Activated B cell treated with CpG ODN at 0.5 μM for 24 hours (primary cell): ENCODE results near the gene PAM16. TPM values are rescaled to one million over a fixed set of nuclear protein-coding genes. Genes with fewer than 3 reads are reported as not detected.
A peak's percentile ranks its signal among the peaks of the same experiment; 100 is the strongest.

Experiments
- ATAC-seq: fragments of 200-7000 bp; cut with Tn5 transposase; one replicate; pipeline ENCODE4 v1.10.0; 2021; ENCODE audit warnings: low read depth, mild to moderate bottlenecking, moderate library complexity
- CTCF ChIA-PET: fragments of 350-600 bp; sonication (Branson Sonifier 250); formaldehyde crosslinking; loops from one replicate; lab custom pipeline; 2021; ENCODE audit warnings: antibody characterized with exemption; lab: Charles Lee
- POLR2A ChIA-PET: fragments of 350-600 bp; sonication (Branson Sonifier 250); formaldehyde crosslinking; loops from one replicate; lab custom pipeline; 2021; ENCODE audit warnings: antibody characterized with exemption; lab: Charles Lee
- DNase-seq: peaks from one replicate; pipeline ENCODE4 v3.0.0; 2022
- H3K27ac Mint-ChIP-seq: one replicate; pipeline ENCODE4 v1.8.0; 2020; ENCODE audit warnings: mixed read lengths
- H3K27me3 Mint-ChIP-seq: one replicate; pipeline ENCODE4 v1.8.0; 2021; ENCODE audit warnings: mixed read lengths
- H3K36me3 Mint-ChIP-seq: one replicate; pipeline ENCODE4 v1.8.0; 2021; ENCODE audit warnings: low read depth, mixed read lengths
- H3K4me1 Mint-ChIP-seq: one replicate; pipeline ENCODE4 v1.8.0; 2021; ENCODE audit warnings: mixed read lengths
- H3K4me3 Mint-ChIP-seq: one replicate; pipeline ENCODE4 v1.8.0; 2020; ENCODE audit warnings: mild to moderate bottlenecking, mixed read lengths
- H3K9me3 Mint-ChIP-seq: one replicate; pipeline ENCODE4 v1.8.0; 2020; ENCODE audit warnings: mixed read lengths
- CTCF ChIP-seq: fragments of 200-600 bp; IDR thresholded peaks from one replicate; pipeline ENCODE4 v1.8.0; 2022; ENCODE audit warnings: antibody characterized with exemption, mild to moderate bottlenecking
- intact Hi-C: fragments of 100-400 bp; cut with micrococcal nuclease; formaldehyde crosslinking; loops from one replicate; pipeline ENCODE4 v1.15.1; 2024
- total RNA-seq: library from RNA; stranded (reverse); gene quantifications from 2 replicates; pipeline ENCODE4 v1.2.3, GENCODE V29; 2022

Gene PAM16
- total RNA-seq, 1 donor from 2014 or later, result 58.1 TPM

- intact Hi-C loops, result no loop called here
- no peak overlapping the region for H3K4me3 Mint-ChIP-seq
- CTCF ChIA-PET, result interaction anchor here (1.2 kb wide), 1 partner anchor 9 kb away, joined by 8 read pairs; no protein-coding TSS in a partner anchor
- TF ChIP-seq CTCF, result no peak
- POLR2A ChIA-PET, result no interaction called here
- H3K27ac Mint-ChIP-seq, result no peak overlapping the region
- ATAC-seq, result no peak
- no peaks in the 10 kb centered on the region for H3K36me3 Mint-ChIP-seq
- H3K9me3 Mint-ChIP-seq, result no peaks in the 10 kb centered on the region
- DNase-seq, result no peak
- H3K4me1 Mint-ChIP-seq, result peaks cover 18% of the 10 kb centered on the region
- peaks cover 15% of the 10 kb centered on the region for H3K27me3 Mint-ChIP-seq
Measured at GRCh38 chr16:4318451-4318910, 32.6 kb downstream of the PAM16 start.

- H3K36me3 Mint-ChIP-seq, result no peaks in the 10 kb centered on the region
- no peak for TF ChIP-seq CTCF
- no peaks in the 10 kb centered on the region for H3K9me3 Mint-ChIP-seq
- POLR2A ChIA-PET, result interaction anchor here (1.3 kb wide), 1 partner anchor 9 kb away, joined by 3 read pairs; no protein-coding TSS in a partner anchor
- intact Hi-C loops, result no loop called here
- peak overlapping the region; percentile 46 for H3K4me3 Mint-ChIP-seq
- CTCF ChIA-PET, result interaction anchor here (1.0 to 1.2 kb wide), 2 partner anchors 8 to 10 kb away, joined by 3 to 8 read pairs; no protein-coding TSS in a partner anchor
- H3K4me1 Mint-ChIP-seq, result peaks cover 18% of the 10 kb centered on the region
- ATAC-seq, result no peak
- H3K27me3 Mint-ChIP-seq, result peaks cover 15% of the 10 kb centered on the region
- H3K27ac Mint-ChIP-seq, result no peak overlapping the region
- no peak for DNase-seq
Measured at GRCh38 chr16:4317532-4318450, 33.3 kb downstream of the PAM16 start.

- no peaks in the 10 kb centered on the region for H3K36me3 Mint-ChIP-seq
- DNase-seq, result no peak
- TF ChIP-seq CTCF, result no peak
- H3K27ac Mint-ChIP-seq, result no peak overlapping the region
- POLR2A ChIA-PET, result interaction anchor here (1.1 to 1.3 kb wide), 2 partner anchors 8 to 44 kb away, joined by 3 to 4 read pairs; partner anchors contain the start of gene TFAP4
- no peaks in the 10 kb centered on the region for H3K9me3 Mint-ChIP-seq
- no peak for ATAC-seq
- H3K4me3 Mint-ChIP-seq, result peak overlapping the region; percentile 32
- H3K4me1 Mint-ChIP-seq, result peaks cover 18% of the 10 kb centered on the region
- CTCF ChIA-PET, result interaction anchor here (1.0 to 1.2 kb wide), 2 partner anchors 7 to 10 kb away, joined by 3 to 8 read pairs; no protein-coding TSS in a partner anchor
- H3K27me3 Mint-ChIP-seq, result peaks cover 15% of the 10 kb centered on the region
- intact Hi-C loops, result loop anchor here (1.0 kb wide), 1 partner anchor 10 kb away; no protein-coding TSS in a partner anchor
Measured at GRCh38 chr16:4316864-4317531, 34.1 kb downstream of the PAM16 start.

DNA sequence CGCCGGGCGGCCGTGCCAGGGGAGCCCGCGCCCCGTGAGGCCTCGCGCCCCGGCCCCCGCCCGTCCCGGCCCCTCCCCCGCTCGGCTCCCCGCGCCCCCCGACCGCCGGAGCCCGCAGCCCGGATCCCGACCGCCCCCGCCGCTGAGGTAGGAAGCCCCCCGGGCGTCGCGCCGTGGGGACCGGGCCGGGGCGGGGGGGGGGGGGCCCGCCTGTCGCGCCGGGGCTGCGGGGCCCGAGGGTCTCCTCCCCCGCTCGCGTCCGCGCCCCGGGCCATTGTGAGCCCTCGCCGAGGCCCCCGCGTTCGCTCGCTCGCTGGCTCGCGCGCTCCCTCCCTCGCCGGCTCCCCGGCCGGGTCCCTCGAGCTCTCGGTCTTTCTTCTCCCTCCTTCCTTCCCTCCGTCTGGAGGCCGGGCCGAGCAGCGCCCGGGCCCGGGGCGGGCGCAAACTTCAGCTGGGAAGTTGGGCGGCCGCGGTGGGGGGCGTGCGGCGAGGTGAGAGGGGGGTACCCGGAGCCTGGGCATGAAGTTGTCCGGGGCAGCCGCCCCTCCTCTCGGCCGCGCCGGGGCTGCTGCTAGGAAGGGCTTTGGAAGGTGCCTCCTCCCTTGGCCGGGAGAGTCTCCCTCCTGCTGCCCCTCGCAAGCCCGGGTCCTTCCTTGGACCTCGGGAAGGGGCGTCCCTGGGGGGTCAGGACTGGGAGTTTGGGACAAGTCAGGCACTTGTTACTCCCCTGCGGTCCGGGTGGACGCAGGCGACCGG lies 34.8 kb downstream of the PAM16 start:
- Mint-ChIP-seq H3K27me3 (peaks cover 15% of the 10 kb centered on the region), H3K4me3 (peak overlapping the region; percentile 15)
- no peak for ATAC-seq

More for the DNA sequence above, 34.8 kb downstream of the PAM16 start:
- ChIA-PET CTCF (no interaction called here), POLR2A (interaction anchor here (0.6 to 1.3 kb wide), 3 partner anchors 7 to 43 kb away, joined by 3 to 4 read pairs (median 3); partner anchors contain the start of gene TFAP4)
- Mint-ChIP-seq H3K9me3 (no peaks in the 10 kb centered on the region), H3K36me3 (no peaks in the 10 kb centered on the region), H3K4me1 (peaks cover 18% of the 10 kb centered on the region), H3K27ac (no peak overlapping the region)
- DNase-seq, result no peak
- no peak for TF ChIP-seq CTCF
- intact Hi-C loops, result loop anchor here (1.0 kb wide), 1 partner anchor 9 kb away; no protein-coding TSS in a partner anchor
